ENCODE data around the gene ADAP1.
"Not testable (repeated sequence)": the region's sequence is repeated elsewhere in the genome, so short reads cannot be mapped to it uniquely, and the experiment has no call there.

ADAP1 gene

GRCh38 chr7:974820-975681 is 20.6 kb upstream of the ADAP1 start, which contains the start of gene COX19:
TSS of gene COX19 (minus strand) at chr7:975549. CDS start at chr7:975509, 40 bp downstream.
- DNase-seq (ENCODE audit: low read depth in 2 of 2): peak; percentile 81 to 88

- no peak for DNase-seq (ENCODE audit: low read depth in 2 of 2)
Measured at GRCh38 chr7:974172-974571, 19.7 kb upstream of the ADAP1 start.

- DNase-seq (ENCODE audit: low read depth in 2 of 2): no peak
Measured at GRCh38 chr7:973312-973711, 18.8 kb upstream of the ADAP1 start.

GRCh38 chr7:972676-973309 is 18.3 kb upstream of the ADAP1 start:
- no peak for DNase-seq (ENCODE audit: low read depth in 2 of 2)

- no peak for DNase-seq (ENCODE audit: low read depth in 2 of 2)
Measured at GRCh38 chr7:972110-972509, 17.6 kb upstream of the ADAP1 start.

GRCh38 chr7:970744-971143 is 16.3 kb upstream of the ADAP1 start:
- DNase-seq (ENCODE audit: low read depth in 2 of 2): no peak

GRCh38 chr7:969403-969802 is 14.9 kb upstream of the ADAP1 start:
- no peak for DNase-seq (ENCODE audit: low read depth in 2 of 2)

- no peak for DNase-seq (ENCODE audit: low read depth in 2 of 2)
Measured at GRCh38 chr7:968205-969105, 14.0 kb upstream of the ADAP1 start.

- no peak for DNase-seq (ENCODE audit: low read depth in 2 of 2)
Measured at GRCh38 chr7:967361-968082, 13.0 kb upstream of the ADAP1 start.

GRCh38 chr7:966291-967069 is 12.0 kb upstream of the ADAP1 start:
- no peak for DNase-seq (ENCODE audit: low read depth in 2 of 2)

- DNase-seq (ENCODE audit: low read depth in 2 of 2): no peak
Measured at GRCh38 chr7:964401-965231, 10.1 kb upstream of the ADAP1 start.

GRCh38 chr7:963236-964078 is 9.0 kb upstream of the ADAP1 start:
- no peak for DNase-seq (ENCODE audit: low read depth in 2 of 2)

- DNase-seq (ENCODE audit: low read depth in 2 of 2): no peak
Measured at GRCh38 chr7:962401-963081, 8.1 kb upstream of the ADAP1 start.

GRCh38 chr7:961546-962400 is 7.3 kb upstream of the ADAP1 start:
- DNase-seq (ENCODE audit: low read depth in 2 of 2): no peak

GRCh38 chr7:960972-961371 is 6.5 kb upstream of the ADAP1 start:
- DNase-seq (ENCODE audit: low read depth in 2 of 2): not testable (repeated sequence)

GRCh38 chr7:960269-960871 is 5.9 kb upstream of the ADAP1 start:
- no peak for DNase-seq (ENCODE audit: low read depth in 2 of 2)

- DNase-seq (ENCODE audit: low read depth in 2 of 2): not testable (repeated sequence)
Measured at GRCh38 chr7:959740-960139, 5.3 kb upstream of the ADAP1 start.

Data from activated CD4-positive, alpha-beta T cell treated with anti-CD3 and anti-CD28 coated beads for 24 hours (primary cell).